WTC11 (cell line): Measurements from ENCODE around the gene NCLN.

ENCODE experiments used
- TF ChIP-seq, protein P1 (sequence below): fragments of 250-450 bp; sonication (Bioruptor Pico); IDR thresholded peaks from 2 replicates; pipeline ENCODE4 v1.9.0; 2021; ENCODE audit warnings: mild to moderate bottlenecking, borderline replicate concordance
- TF ChIP-seq, protein P2 (sequence below): fragments of 200-600 bp; IDR thresholded peaks from 2 replicates; pipeline ENCODE4 v1.8.0; 2022; ENCODE audit warnings: antibody characterized with exemption
- TF ChIP-seq, protein P3 (sequence below): sonication (generic); formaldehyde crosslinking; conservative IDR thresholded peaks from 2 replicates; pipeline ENCODE4 v1.8.1; 2022; ENCODE audit warnings: mild to moderate bottlenecking, missing genetic modification reagents
- TF ChIP-seq, protein P4 (sequence below): sonication (generic); formaldehyde crosslinking; IDR thresholded peaks from 2 replicates; pipeline ENCODE4 v1.8.1; 2023; ENCODE audit warnings: mild to moderate bottlenecking, missing genetic modification reagents, borderline replicate concordance
- TF ChIP-seq, protein P5 (sequence below): sonication (generic); formaldehyde crosslinking; IDR thresholded peaks from 2 replicates; pipeline ENCODE4 v1.8.1; 2022; ENCODE audit warnings: mild to moderate bottlenecking, moderate library complexity, missing genetic modification reagents

DNA sequence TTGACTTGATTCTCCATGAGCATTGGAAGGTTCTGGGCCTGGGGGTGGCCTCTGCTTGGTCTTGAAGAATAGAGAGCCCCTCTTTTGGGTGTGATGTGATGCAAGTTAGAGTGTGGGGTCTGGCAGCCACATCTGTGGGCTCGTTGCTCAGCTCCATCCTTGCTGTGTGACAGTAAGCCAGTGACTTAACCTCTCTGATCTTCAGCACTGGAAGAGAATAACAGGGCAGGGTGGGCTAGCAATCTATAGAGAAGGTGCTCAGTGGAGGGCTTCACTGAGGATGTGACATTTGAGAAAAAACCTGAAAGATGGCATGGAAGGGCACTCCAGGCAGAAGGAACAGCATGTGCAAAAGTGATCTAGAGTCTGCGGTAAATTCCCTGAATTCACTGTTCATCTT, 66.9 kb downstream of the NCLN start:
- TF ChIP-seq, protein P1, sequence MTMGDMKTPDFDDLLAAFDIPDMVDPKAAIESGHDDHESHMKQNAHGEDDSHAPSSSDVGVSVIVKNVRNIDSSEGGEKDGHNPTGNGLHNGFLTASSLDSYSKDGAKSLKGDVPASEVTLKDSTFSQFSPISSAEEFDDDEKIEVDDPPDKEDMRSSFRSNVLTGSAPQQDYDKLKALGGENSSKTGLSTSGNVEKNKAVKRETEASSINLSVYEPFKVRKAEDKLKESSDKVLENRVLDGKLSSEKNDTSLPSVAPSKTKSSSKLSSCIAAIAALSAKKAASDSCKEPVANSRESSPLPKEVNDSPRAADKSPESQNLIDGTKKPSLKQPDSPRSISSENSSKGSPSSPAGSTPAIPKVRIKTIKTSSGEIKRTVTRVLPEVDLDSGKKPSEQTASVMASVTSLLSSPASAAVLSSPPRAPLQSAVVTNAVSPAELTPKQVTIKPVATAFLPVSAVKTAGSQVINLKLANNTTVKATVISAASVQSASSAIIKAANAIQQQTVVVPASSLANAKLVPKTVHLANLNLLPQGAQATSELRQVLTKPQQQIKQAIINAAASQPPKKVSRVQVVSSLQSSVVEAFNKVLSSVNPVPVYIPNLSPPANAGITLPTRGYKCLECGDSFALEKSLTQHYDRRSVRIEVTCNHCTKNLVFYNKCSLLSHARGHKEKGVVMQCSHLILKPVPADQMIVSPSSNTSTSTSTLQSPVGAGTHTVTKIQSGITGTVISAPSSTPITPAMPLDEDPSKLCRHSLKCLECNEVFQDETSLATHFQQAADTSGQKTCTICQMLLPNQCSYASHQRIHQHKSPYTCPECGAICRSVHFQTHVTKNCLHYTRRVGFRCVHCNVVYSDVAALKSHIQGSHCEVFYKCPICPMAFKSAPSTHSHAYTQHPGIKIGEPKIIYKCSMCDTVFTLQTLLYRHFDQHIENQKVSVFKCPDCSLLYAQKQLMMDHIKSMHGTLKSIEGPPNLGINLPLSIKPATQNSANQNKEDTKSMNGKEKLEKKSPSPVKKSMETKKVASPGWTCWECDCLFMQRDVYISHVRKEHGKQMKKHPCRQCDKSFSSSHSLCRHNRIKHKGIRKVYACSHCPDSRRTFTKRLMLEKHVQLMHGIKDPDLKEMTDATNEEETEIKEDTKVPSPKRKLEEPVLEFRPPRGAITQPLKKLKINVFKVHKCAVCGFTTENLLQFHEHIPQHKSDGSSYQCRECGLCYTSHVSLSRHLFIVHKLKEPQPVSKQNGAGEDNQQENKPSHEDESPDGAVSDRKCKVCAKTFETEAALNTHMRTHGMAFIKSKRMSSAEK (CRISPR knock-in tag): no peak
- TF ChIP-seq, protein P2, sequence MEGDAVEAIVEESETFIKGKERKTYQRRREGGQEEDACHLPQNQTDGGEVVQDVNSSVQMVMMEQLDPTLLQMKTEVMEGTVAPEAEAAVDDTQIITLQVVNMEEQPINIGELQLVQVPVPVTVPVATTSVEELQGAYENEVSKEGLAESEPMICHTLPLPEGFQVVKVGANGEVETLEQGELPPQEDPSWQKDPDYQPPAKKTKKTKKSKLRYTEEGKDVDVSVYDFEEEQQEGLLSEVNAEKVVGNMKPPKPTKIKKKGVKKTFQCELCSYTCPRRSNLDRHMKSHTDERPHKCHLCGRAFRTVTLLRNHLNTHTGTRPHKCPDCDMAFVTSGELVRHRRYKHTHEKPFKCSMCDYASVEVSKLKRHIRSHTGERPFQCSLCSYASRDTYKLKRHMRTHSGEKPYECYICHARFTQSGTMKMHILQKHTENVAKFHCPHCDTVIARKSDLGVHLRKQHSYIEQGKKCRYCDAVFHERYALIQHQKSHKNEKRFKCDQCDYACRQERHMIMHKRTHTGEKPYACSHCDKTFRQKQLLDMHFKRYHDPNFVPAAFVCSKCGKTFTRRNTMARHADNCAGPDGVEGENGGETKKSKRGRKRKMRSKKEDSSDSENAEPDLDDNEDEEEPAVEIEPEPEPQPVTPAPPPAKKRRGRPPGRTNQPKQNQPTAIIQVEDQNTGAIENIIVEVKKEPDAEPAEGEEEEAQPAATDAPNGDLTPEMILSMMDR: no peak
- TF ChIP-seq, protein P3, sequence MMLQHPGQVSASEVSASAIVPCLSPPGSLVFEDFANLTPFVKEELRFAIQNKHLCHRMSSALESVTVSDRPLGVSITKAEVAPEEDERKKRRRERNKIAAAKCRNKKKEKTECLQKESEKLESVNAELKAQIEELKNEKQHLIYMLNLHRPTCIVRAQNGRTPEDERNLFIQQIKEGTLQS (CRISPR knock-in tag): no peak
- TF ChIP-seq, protein P4, sequence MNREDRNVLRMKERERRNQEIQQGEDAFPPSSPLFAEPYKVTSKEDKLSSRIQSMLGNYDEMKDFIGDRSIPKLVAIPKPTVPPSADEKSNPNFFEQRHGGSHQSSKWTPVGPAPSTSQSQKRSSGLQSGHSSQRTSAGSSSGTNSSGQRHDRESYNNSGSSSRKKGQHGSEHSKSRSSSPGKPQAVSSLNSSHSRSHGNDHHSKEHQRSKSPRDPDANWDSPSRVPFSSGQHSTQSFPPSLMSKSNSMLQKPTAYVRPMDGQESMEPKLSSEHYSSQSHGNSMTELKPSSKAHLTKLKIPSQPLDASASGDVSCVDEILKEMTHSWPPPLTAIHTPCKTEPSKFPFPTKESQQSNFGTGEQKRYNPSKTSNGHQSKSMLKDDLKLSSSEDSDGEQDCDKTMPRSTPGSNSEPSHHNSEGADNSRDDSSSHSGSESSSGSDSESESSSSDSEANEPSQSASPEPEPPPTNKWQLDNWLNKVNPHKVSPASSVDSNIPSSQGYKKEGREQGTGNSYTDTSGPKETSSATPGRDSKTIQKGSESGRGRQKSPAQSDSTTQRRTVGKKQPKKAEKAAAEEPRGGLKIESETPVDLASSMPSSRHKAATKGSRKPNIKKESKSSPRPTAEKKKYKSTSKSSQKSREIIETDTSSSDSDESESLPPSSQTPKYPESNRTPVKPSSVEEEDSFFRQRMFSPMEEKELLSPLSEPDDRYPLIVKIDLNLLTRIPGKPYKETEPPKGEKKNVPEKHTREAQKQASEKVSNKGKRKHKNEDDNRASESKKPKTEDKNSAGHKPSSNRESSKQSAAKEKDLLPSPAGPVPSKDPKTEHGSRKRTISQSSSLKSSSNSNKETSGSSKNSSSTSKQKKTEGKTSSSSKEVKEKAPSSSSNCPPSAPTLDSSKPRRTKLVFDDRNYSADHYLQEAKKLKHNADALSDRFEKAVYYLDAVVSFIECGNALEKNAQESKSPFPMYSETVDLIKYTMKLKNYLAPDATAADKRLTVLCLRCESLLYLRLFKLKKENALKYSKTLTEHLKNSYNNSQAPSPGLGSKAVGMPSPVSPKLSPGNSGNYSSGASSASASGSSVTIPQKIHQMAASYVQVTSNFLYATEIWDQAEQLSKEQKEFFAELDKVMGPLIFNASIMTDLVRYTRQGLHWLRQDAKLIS: no peak
- TF ChIP-seq, protein P5, sequence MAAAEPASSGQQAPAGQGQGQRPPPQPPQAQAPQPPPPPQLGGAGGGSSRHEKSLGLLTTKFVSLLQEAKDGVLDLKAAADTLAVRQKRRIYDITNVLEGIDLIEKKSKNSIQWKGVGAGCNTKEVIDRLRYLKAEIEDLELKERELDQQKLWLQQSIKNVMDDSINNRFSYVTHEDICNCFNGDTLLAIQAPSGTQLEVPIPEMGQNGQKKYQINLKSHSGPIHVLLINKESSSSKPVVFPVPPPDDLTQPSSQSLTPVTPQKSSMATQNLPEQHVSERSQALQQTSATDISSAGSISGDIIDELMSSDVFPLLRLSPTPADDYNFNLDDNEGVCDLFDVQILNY (CRISPR knock-in tag): no peak
